Neural crest cell (in vitro differentiated cells): ENCODE measurements around the gene FAT2. TPM values are rescaled to one million over a fixed set of nuclear protein-coding genes. Genes with fewer than 3 reads are reported as not detected.

Experiments
- DNase-seq: peaks from one replicate; pipeline ENCODE4 v3.0.0; 2021; ENCODE audit warnings: low read depth, mixed read lengths, low spot score
- H3K27ac Mint-ChIP-seq: one replicate; pipeline ENCODE4 v1.8.0; 2021; ENCODE audit warnings: mild to moderate bottlenecking, mixed read lengths; ENCODE audit not compliant: unreplicated experiment
- H3K27me3 Mint-ChIP-seq: 2 replicates; pipeline ENCODE4 v1.8.0; 2021; ENCODE audit warnings: low read depth, mild to moderate bottlenecking, mixed read lengths
- H3K36me3 Mint-ChIP-seq: 2 replicates; pipeline ENCODE4 v1.8.0; 2021; ENCODE audit warnings: low read depth, mild to moderate bottlenecking, mixed read lengths
- H3K4me1 Mint-ChIP-seq: 2 replicates; pipeline ENCODE4 v1.8.0; 2021; ENCODE audit warnings: mixed read lengths
- H3K4me3 Mint-ChIP-seq: one replicate; pipeline ENCODE4 v1.8.0; 2021; ENCODE audit warnings: mild to moderate bottlenecking, mixed read lengths
- H3K9me3 Mint-ChIP-seq: 2 replicates; pipeline ENCODE4 v1.8.0; 2021; ENCODE audit warnings: mixed read lengths
- total RNA-seq: library from RNA; stranded (reverse); gene quantifications from 2 replicates; pipeline ENCODE4 v1.2.1, GENCODE V29; 2021
- TF ChIP-seq, protein P1 (sequence below): fragments of 200-600 bp; sonication (generic); conservative IDR thresholded peaks from 2 replicates; pipeline ENCODE4 v1.5.0; 2021; ENCODE audit warnings: antibody characterized with exemption, mild to moderate bottlenecking

FAT2 gene
- total RNA-seq, 1 donor from 2014 or later, result not detected

GRCh38 chr5:151612689-151613427, 21.7 kb upstream of the FAT2 start:
- no peaks in the 10 kb centered on the region for H3K36me3 Mint-ChIP-seq
- no peaks in the 10 kb centered on the region for H3K4me1 Mint-ChIP-seq
- DNase-seq, result no peak
- H3K27me3 Mint-ChIP-seq, result peaks cover 3% of the 10 kb centered on the region
- no peak overlapping the region for H3K4me3 Mint-ChIP-seq
- TF ChIP-seq, protein P1, sequence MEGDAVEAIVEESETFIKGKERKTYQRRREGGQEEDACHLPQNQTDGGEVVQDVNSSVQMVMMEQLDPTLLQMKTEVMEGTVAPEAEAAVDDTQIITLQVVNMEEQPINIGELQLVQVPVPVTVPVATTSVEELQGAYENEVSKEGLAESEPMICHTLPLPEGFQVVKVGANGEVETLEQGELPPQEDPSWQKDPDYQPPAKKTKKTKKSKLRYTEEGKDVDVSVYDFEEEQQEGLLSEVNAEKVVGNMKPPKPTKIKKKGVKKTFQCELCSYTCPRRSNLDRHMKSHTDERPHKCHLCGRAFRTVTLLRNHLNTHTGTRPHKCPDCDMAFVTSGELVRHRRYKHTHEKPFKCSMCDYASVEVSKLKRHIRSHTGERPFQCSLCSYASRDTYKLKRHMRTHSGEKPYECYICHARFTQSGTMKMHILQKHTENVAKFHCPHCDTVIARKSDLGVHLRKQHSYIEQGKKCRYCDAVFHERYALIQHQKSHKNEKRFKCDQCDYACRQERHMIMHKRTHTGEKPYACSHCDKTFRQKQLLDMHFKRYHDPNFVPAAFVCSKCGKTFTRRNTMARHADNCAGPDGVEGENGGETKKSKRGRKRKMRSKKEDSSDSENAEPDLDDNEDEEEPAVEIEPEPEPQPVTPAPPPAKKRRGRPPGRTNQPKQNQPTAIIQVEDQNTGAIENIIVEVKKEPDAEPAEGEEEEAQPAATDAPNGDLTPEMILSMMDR, result no peak
- H3K9me3 Mint-ChIP-seq, result no peaks in the 10 kb centered on the region
- no peak overlapping the region for H3K27ac Mint-ChIP-seq

DNA sequence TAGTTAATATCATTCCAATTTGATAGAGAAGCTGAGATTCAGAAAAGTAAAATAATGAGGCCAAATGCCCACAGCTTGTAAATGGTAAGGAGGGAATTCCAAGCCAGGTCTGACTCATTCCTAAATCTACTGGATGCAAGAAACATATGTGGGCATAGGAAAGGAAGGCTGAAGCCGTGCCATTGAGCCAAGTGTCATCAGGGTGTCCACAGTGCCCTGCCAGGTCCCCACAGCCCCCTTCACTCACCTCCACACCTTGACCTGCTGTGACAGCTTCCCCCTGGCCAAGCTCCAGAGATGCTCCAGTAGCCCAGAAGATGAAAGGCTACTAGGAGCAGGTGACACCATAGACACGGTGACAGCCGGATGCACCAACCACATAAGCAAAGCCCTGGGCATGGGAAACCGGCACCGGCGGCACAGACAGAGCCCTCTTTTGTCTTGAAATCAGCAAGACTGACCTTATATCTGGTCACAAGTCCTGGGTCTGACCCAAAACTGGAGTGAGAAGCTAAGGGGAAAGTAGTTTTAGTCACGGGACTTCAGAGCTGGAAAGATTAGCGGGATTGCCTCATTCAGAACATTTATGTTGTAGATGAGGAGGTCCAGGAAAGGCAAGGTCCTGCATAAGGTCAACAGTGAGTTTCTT, 20.1 kb upstream of the FAT2 start:
- Mint-ChIP-seq H3K27ac (no peak overlapping the region), H3K9me3 (no peaks in the 10 kb centered on the region), H3K36me3 (no peaks in the 10 kb centered on the region), H3K4me1 (no peaks in the 10 kb centered on the region), H3K27me3 (peaks cover 12% of the 10 kb centered on the region), H3K4me3 (no peak overlapping the region)
- no peak for DNase-seq
- TF ChIP-seq, protein P1, result no peak

- Mint-ChIP-seq H3K4me3 (no peak overlapping the region), H3K4me1 (no peaks in the 10 kb centered on the region), H3K27ac (no peak overlapping the region), H3K9me3 (no peaks in the 10 kb centered on the region), H3K27me3 (peaks cover 33% of the 10 kb centered on the region), H3K36me3 (no peaks in the 10 kb centered on the region)
- TF ChIP-seq, protein P1, result no peak
- no peak for DNase-seq
Measured at GRCh38 chr5:151608522-151608921, 17.4 kb upstream of the FAT2 start.

DNA sequence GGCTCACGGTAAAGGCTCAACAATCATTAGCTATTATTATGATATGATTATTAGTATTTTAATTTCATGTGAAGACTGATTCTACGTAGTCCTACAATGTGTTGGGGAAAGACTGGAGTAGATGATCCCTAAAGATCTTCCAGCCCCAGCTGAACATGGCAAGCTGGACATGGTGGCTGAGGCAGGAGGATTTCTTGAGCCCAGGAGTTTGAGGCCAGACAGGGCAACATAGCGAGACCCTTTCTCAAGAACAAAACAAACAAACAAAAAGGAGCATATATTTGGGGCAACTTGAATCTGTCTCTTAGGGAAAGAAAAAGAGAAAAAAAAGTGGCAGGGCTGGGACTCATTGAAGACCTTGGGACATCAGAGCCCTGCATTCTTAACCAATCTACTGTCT, 16.2 kb upstream of the FAT2 start:
- Mint-ChIP-seq H3K4me3 (no peak overlapping the region), H3K9me3 (no peaks in the 10 kb centered on the region), H3K4me1 (no peaks in the 10 kb centered on the region), H3K36me3 (no peaks in the 10 kb centered on the region), H3K27ac (no peak overlapping the region), H3K27me3 (peaks cover 38% of the 10 kb centered on the region)
- no peak for DNase-seq
- TF ChIP-seq, protein P1, result no peak

DNA sequence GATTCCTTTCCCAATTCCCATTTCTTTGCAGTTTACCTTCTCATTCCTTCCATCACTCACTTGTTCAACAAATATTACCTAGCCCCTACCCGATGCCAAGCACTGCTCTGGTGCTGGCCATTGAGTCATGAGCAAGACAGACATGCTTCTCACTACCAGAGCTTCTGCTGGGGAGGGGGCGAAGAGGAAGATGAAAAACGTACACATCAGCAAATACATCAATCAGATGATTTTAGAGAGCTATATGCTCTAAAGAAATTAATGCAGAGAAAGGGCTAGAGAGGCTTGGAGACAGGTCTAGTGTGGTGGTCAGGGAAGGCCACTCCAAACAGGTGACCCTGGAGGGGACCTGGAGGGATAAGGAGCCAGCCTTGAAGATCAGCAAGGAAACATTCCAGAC, 14.4 kb upstream of the FAT2 start:
- no peaks in the 10 kb centered on the region for H3K9me3 Mint-ChIP-seq
- H3K36me3 Mint-ChIP-seq, result no peaks in the 10 kb centered on the region
- no peak for DNase-seq
- no peaks in the 10 kb centered on the region for H3K4me1 Mint-ChIP-seq
- TF ChIP-seq, protein P1, result no peak
- peaks cover 35% of the 10 kb centered on the region for H3K27me3 Mint-ChIP-seq
- H3K4me3 Mint-ChIP-seq, result no peak overlapping the region
- H3K27ac Mint-ChIP-seq, result no peak overlapping the region
